SK-N-SH (cell line): ENCODE data around the gene ZNF674. TPM values are rescaled to one million over a fixed set of nuclear protein-coding genes. Genes with fewer than 3 reads are reported as not detected.

Experiments used
- CTCF ChIA-PET: fragments of 300-600, 350-600 bp; formaldehyde crosslinking; extraction: SDS; loops from one replicate; lab custom pipeline; 2021; lab: Yijun Ruan, JAX
- POLR2A ChIA-PET: fragments of 350-600 bp; sonication (Branson Sonifier 250); formaldehyde crosslinking; extraction: SDS; loops from one replicate; lab custom pipeline; 2020; ENCODE audit warnings: antibody characterized with exemption, inconsistent platforms; lab: Yijun Ruan, JAX
- DNase-seq: peaks from one replicate; pipeline ENCODE4 v3.0.0; 2012
- H2AFZ ChIP-seq: fragments of 200-600 bp; sonication (generic); 2 replicates; pipeline ENCODE4 v1.8.1; 2016; ENCODE audit warnings: antibody characterized with exemption, mild to moderate bottlenecking, low read depth
- H3F3A ChIP-seq: fragments of 200-600 bp; sonication (generic); replicated peaks from 2 replicates; pipeline ENCODE3; 2016; ENCODE audit warnings: antibody characterized with exemption, mild to moderate bottlenecking; ENCODE audit not compliant: insufficient read depth
- H3K27ac ChIP-seq, 2 experiments: fragments of 200-500 bp in 1 of 2; fragments of 200-600 bp in 1 of 2; sonication (Bioruptor generic) in 1 of 2; sonication (generic), shearing (Covaris generic) in 1 of 2; 2 replicates each; pipeline versions ENCODE4 v1.5.1 to v1.6.1; 2014 to 2016; ENCODE audit warnings: low read depth in 2 of 2, inconsistent platforms in 1 of 2, low read length in 1 of 2, mild to moderate bottlenecking in 1 of 2, mixed read lengths in 1 of 2
- H3K27me3 ChIP-seq: fragments of 200-600 bp; sonication (generic), shearing (Covaris generic); 2 replicates; pipeline ENCODE4 v1.6.1; 2016; ENCODE audit warnings: mixed run types; ENCODE audit not compliant: insufficient read depth
- H3K36me3 ChIP-seq, 2 experiments: fragments of 200-500 bp in 1 of 2; fragments of 200-600 bp in 1 of 2; sonication (Bioruptor generic) in 1 of 2; sonication (generic) in 1 of 2; replicated peaks in 1 of 2; 2 replicates each; pipeline versions ENCODE3 to v1.5.1; 2014 to 2016; ENCODE audit warnings: low read length in 1 of 2, mild to moderate bottlenecking in 1 of 2; ENCODE audit not compliant: insufficient read depth in 2 of 2, control insufficient read depth in 1 of 2
- H3K4me1 ChIP-seq, 2 experiments: fragments of 200-500 bp in 1 of 2; fragments of 200-600 bp in 1 of 2; sonication (Bioruptor generic) in 1 of 2; sonication (generic), shearing (Covaris generic) in 1 of 2; 2 replicates each; pipeline versions ENCODE4 v1.5.1 to v1.6.1; 2014 to 2016; ENCODE audit warnings: low read depth in 1 of 2, low read length in 1 of 2, mixed run types in 1 of 2; ENCODE audit not compliant: insufficient read depth in 2 of 2, control insufficient read depth in 1 of 2
- H3K4me2 ChIP-seq: fragments of 200-600 bp; sonication (generic), shearing (Covaris generic); 2 replicates; pipeline ENCODE4 v1.6.1; 2017; ENCODE audit warnings: mixed run types
- H3K4me3 ChIP-seq, 2 experiments: fragments of 200-500 bp in 1 of 2; fragments of 200-600 bp in 1 of 2; sonication (Bioruptor generic) in 1 of 2; sonication (generic), shearing (Covaris generic) in 1 of 2; 2 replicates each; pipeline versions ENCODE4 v1.5.1 to v1.8.1; 2014 to 2016; ENCODE audit warnings: low read depth in 2 of 2, inconsistent platforms in 1 of 2, low read length in 1 of 2, mild to moderate bottlenecking in 1 of 2, mixed read lengths in 1 of 2, moderate library complexity in 1 of 2
- H3K79me2 ChIP-seq: fragments of 200-600 bp; sonication (generic); 2 replicates; pipeline ENCODE4 v1.8.1; 2017; ENCODE audit warnings: mild to moderate bottlenecking; ENCODE audit not compliant: insufficient read depth
- H3K9ac ChIP-seq: fragments of 200-600 bp; sonication (generic); 2 replicates; pipeline ENCODE4 v1.6.1; 2017; ENCODE audit warnings: mixed run types
- H3K9me2 ChIP-seq: fragments of 200-600 bp; sonication (generic); 2 replicates; pipeline ENCODE4 v1.6.1; 2017; ENCODE audit warnings: mixed run types
- H3K9me3 ChIP-seq: fragments of 200-600 bp; sonication (generic); 2 replicates; pipeline ENCODE4 v1.6.1; 2017; ENCODE audit warnings: mixed run types, mild to moderate bottlenecking, moderate library complexity
- H4K20me1 ChIP-seq: fragments of 200-600 bp; sonication (generic); 2 replicates; pipeline ENCODE4 v1.6.1; 2017; ENCODE audit warnings: mild to moderate bottlenecking, mixed run types; ENCODE audit not compliant: insufficient read depth
- CHD2 ChIP-seq: fragments of 150-350 bp; IDR thresholded peaks from 2 replicates; pipeline ENCODE4 v1.6.1; 2018; ENCODE audit warnings: low read length; ENCODE audit not compliant: partially characterized antibody
- EZH2phosphoT487 ChIP-seq: fragments of 200-600 bp; sonication (generic); IDR thresholded peaks from 2 replicates; pipeline ENCODE4 v1.6.1; 2017; ENCODE audit warnings: low read depth, mixed run types, mild to moderate bottlenecking, antibody characterized with exemption, moderate library complexity, borderline replicate concordance
- FOXJ3 ChIP-seq: sonication (generic); formaldehyde crosslinking; IDR thresholded peaks from 2 replicates; pipeline ENCODE4 v1.5.1; 2020; ENCODE audit warnings: mild to moderate bottlenecking, missing genetic modification reagents
- MEF2A ChIP-seq: IDR thresholded peaks from 2 replicates; pipeline ENCODE4 v1.4.0; 2012; ENCODE audit warnings: low read depth, borderline replicate concordance
- MXI1 ChIP-seq: IDR thresholded peaks from 2 replicates; pipeline ENCODE4 v1.6.1; 2012; ENCODE audit warnings: mild to moderate bottlenecking, low read depth, low read length, improper control_type of control experiment
- NFIC ChIP-seq: IDR thresholded peaks from 2 replicates; pipeline ENCODE4 v1.4.0; 2012; ENCODE audit warnings: borderline replicate concordance
- NRF1 ChIP-seq: IDR thresholded peaks from 2 replicates; pipeline ENCODE4 v1.6.1; 2012; ENCODE audit warnings: low read depth, mild to moderate bottlenecking, low read length
- POLR2AphosphoS5 ChIP-seq: IDR thresholded peaks from 2 replicates; pipeline ENCODE4 v1.6.1; 2012; ENCODE audit warnings: low read depth, low read length
- SIN3A ChIP-seq: IDR thresholded peaks from 2 replicates; pipeline ENCODE4 v1.6.1; 2012; ENCODE audit warnings: low read depth, mild to moderate bottlenecking, low read length, moderate library complexity, borderline replicate concordance
- TEAD4 ChIP-seq: IDR thresholded peaks from 2 replicates; pipeline ENCODE4 v1.4.0; 2012; ENCODE audit warnings: mild to moderate bottlenecking, borderline replicate concordance; ENCODE audit not compliant: insufficient read depth
- USF1 ChIP-seq: IDR thresholded peaks from 2 replicates; pipeline ENCODE4 v1.4.0; 2012; ENCODE audit warnings: low read depth, borderline replicate concordance
- USF2 ChIP-seq: fragments of 150-350 bp; IDR thresholded peaks from 2 replicates; pipeline ENCODE4 v1.6.1; 2017; ENCODE audit warnings: antibody characterized with exemption, low read length, low read depth, borderline replicate concordance
- YY1 ChIP-seq: IDR thresholded peaks from 2 replicates; pipeline ENCODE4 v1.4.0; 2012; ENCODE audit warnings: low read depth, mild to moderate bottlenecking
- ZBTB33 ChIP-seq: IDR thresholded peaks from 2 replicates; pipeline ENCODE4 v1.4.0; 2012; ENCODE audit warnings: low read depth, borderline replicate concordance
- WGBS: methylation state at CpG from one replicate; pipeline ENCODE4 v1.1.6; 2017; ENCODE audit warnings: low lambda C conversion rate; 5-methylcytosine and 5-hydroxymethylcytosine counted together
- polyA plus RNA-seq, 3 experiments: library from polyadenylated mRNA; depleted of rRNA; stranded (reverse); fragments of >200 nt; gene quantifications; 2 replicates each; pipeline ENCODE4 v1.2.3, GENCODE V29; 2012
- TF ChIP-seq, protein P1 (sequence below): fragments of 150-350 bp; IDR thresholded peaks from 2 replicates; pipeline ENCODE4 v1.6.1; 2016; ENCODE audit warnings: mild to moderate bottlenecking, low read depth, low read length
- TF ChIP-seq, protein P2 (sequence below): IDR thresholded peaks from 2 replicates; pipeline ENCODE4; 2012

ZNF674 gene
- polyA plus RNA-seq, 1 of the 3 experiments (the other 2 are of a cell fraction) = 2.3 TPM

- Histone ChIP-seq H3F3A (no peaks in the 10 kb centered on the region), H3K79me2 (no peaks in the 10 kb centered on the region), H4K20me1 (no peaks in the 10 kb centered on the region), H3K4me2 (no peak overlapping the region), H3K9me3 (no peaks in the 10 kb centered on the region), H3K27me3 (no peaks in the 10 kb centered on the region), H2AFZ (no peak overlapping the region), H3K9me2 (no peaks in the 10 kb centered on the region), H3K36me3 (peaks cover 57 to 58% of the 10 kb centered on the region in 2 experiments), H3K4me3 (no peak overlapping the region), H3K4me1 (no peaks in the 10 kb centered on the region), H3K9ac (no peak overlapping the region), H3K27ac (no peak overlapping the region)
- DNase-seq = no peak
- POLR2A ChIA-PET = no interaction called here
- CTCF ChIA-PET = no interaction called here
- no peak for TF ChIP-seq MEF2A
- TF ChIP-seq, protein P1, sequence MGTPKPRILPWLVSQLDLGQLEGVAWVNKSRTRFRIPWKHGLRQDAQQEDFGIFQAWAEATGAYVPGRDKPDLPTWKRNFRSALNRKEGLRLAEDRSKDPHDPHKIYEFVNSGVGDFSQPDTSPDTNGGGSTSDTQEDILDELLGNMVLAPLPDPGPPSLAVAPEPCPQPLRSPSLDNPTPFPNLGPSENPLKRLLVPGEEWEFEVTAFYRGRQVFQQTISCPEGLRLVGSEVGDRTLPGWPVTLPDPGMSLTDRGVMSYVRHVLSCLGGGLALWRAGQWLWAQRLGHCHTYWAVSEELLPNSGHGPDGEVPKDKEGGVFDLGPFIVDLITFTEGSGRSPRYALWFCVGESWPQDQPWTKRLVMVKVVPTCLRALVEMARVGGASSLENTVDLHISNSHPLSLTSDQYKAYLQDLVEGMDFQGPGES = no peak
- no peak for TF ChIP-seq TEAD4
- no peak for TF ChIP-seq SIN3A
- no peak for TF ChIP-seq POLR2AphosphoS5
- TF ChIP-seq USF1 = no peak
- TF ChIP-seq EZH2phosphoT487 = no peak
- TF ChIP-seq NFIC = no peak
- 93% methylated on average over 1 of the region's 1 CpG for whole genome bisulfite sequencing
Observed at GRCh38 chrX:46465203-46465602, 80.0 kb downstream of the ZNF674 start.

GRCh38 chrX:46463682-46464081 is 81.5 kb downstream of the ZNF674 start:
- 62% methylated on average over 3 of the region's 3 CpGs for WGBS
- Histone ChIP-seq H3K9ac (no peak overlapping the region), H3K36me3 (peaks cover 43 to 47% of the 10 kb centered on the region in 2 experiments), H4K20me1 (no peaks in the 10 kb centered on the region), H3K9me2 (no peaks in the 10 kb centered on the region), H2AFZ (no peak overlapping the region), H3K9me3 (no peaks in the 10 kb centered on the region), H3K27ac (no peak overlapping the region), H3K4me1 (no peaks in the 10 kb centered on the region), H3K4me2 (no peak overlapping the region), H3F3A (no peaks in the 10 kb centered on the region), H3K79me2 (no peaks in the 10 kb centered on the region), H3K27me3 (no peaks in the 10 kb centered on the region), H3K4me3 (no peak overlapping the region)
- no peak for DNase-seq
- TF ChIP-seq ZBTB33 = no peak
- no peak for TF ChIP-seq CHD2
- TF ChIP-seq YY1 = no peak
- TF ChIP-seq NRF1 = no peak
- no peak for TF ChIP-seq MXI1
- no peak for TF ChIP-seq USF2
- TF ChIP-seq, protein P2, sequence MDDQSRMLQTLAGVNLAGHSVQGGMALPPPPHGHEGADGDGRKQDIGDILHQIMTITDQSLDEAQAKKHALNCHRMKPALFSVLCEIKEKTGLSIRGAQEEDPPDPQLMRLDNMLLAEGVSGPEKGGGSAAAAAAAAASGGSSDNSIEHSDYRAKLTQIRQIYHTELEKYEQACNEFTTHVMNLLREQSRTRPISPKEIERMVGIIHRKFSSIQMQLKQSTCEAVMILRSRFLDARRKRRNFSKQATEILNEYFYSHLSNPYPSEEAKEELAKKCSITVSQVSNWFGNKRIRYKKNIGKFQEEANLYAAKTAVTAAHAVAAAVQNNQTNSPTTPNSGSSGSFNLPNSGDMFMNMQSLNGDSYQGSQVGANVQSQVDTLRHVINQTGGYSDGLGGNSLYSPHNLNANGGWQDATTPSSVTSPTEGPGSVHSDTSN = no peak
- no peak for TF ChIP-seq FOXJ3 (CRISPR knock-in tag)
- ChIA-PET CTCF (no interaction called here), POLR2A (no interaction called here)
